ENCODE measurements around the gene F3.

Gene F3

GRCh38 chr1:94527447-94528031 is 14.0 kb downstream of the F3 start:
- DNase-seq: no peak

GRCh38 chr1:94526152-94526980 is 15.2 kb downstream of the F3 start:
- DNase-seq: no peak

GRCh38 chr1:94524531-94524930 is 17.0 kb downstream of the F3 start:
- DNase-seq: no peak

- DNase-seq: peak; percentile 29
Observed at GRCh38 chr1:94522304-94522703, 19.3 kb downstream of the F3 start.

- DNase-seq: no peak
Observed at GRCh38 chr1:94519351-94519750, 22.2 kb downstream of the F3 start.

GRCh38 chr1:94515296-94515947 is 26.1 kb downstream of the F3 start:
- DNase-seq: no peak

GRCh38 chr1:94514095-94514727 is 27.3 kb downstream of the F3 start:
- peak; percentile 7 for DNase-seq

GRCh38 chr1:94512816-94513215 is 28.7 kb downstream of the F3 start:
- no peak for DNase-seq

GRCh38 chr1:94504601-94505000 is 37.0 kb downstream of the F3 start:
- no peak for DNase-seq

GRCh38 chr1:94503153-94503552 is 38.4 kb downstream of the F3 start:
- DNase-seq: no peak

- no peak for DNase-seq
Observed at GRCh38 chr1:94501935-94502334, 39.6 kb downstream of the F3 start.

- no peak for DNase-seq
Observed at GRCh38 chr1:94501426-94501825, 40.1 kb downstream of the F3 start.

GRCh38 chr1:94496076-94496755 is 45.3 kb downstream of the F3 start:
- DNase-seq: no peak

GRCh38 chr1:94490556-94490955 is 51.0 kb downstream of the F3 start:
- DNase-seq: no peak

GRCh38 chr1:94486990-94487389 is 54.6 kb downstream of the F3 start:
- no peak for DNase-seq

GRCh38 chr1:94481473-94481933 is 60.1 kb downstream of the F3 start:
- DNase-seq: peak; percentile 60

- no peak for DNase-seq
Observed at GRCh38 chr1:94479682-94480081, 61.9 kb downstream of the F3 start.
